Neutrophil (primary cell): ENCODE results near the gene SH3RF3.

Source experiments
- H3K27ac ChIP-seq: fragments of 200-600 bp; sonication (generic); 2 replicates; pipeline ENCODE4 v1.5.1; 2016; ENCODE audit warnings: mild to moderate bottlenecking, moderate library complexity
- H3K27me3 ChIP-seq: fragments of 200-600 bp; sonication (generic); 2 replicates; pipeline ENCODE4 v1.6.0; 2016; ENCODE audit warnings: mild to moderate bottlenecking
- H3K36me3 ChIP-seq: fragments of 200-600 bp; sonication (generic); 2 replicates; pipeline ENCODE4 v1.5.1; 2017
- H3K4me1 ChIP-seq, 2 experiments: fragments of 200-600 bp in 1 of 2; sonication (generic) in 1 of 2; 1 replicate in 1 of 2; 2 replicates in 1 of 2; pipeline versions ENCODE4 v1.5.1 to v1.6.1; 2013 to 2016; ENCODE audit warnings: low read depth in 1 of 2, low read length in 1 of 2, mild to moderate bottlenecking in 1 of 2, moderate library complexity in 1 of 2; ENCODE audit not compliant: control insufficient read depth in 1 of 2, insufficient read depth in 1 of 2
- H3K4me3 ChIP-seq, 2 experiments: fragments of 200-600 bp in 1 of 2; sonication (generic) in 1 of 2; 1 replicate in 1 of 2; 2 replicates in 1 of 2; pipeline ENCODE4 v1.5.1; 2013 to 2016; ENCODE audit warnings: low read depth in 1 of 2, low read length in 1 of 2, mild to moderate bottlenecking in 1 of 2, moderate library complexity in 1 of 2
- H3K9me3 ChIP-seq: fragments of 200-600 bp; sonication (generic); 2 replicates; pipeline ENCODE4 v1.5.1; 2016
- CTCF ChIP-seq: fragments of 200-600 bp; sonication (generic); IDR thresholded peaks from 2 replicates; pipeline ENCODE4 v1.5.1; 2016; ENCODE audit warnings: antibody characterized with exemption

SH3RF3 gene

GRCh38 chr2:109266998-109267854 is 138.2 kb downstream of the SH3RF3 start:
- H3K4me3 ChIP-seq, result no peak overlapping the region
- peaks cover 13 to 26% of the 10 kb centered on the region in 2 experiments for H3K4me1 ChIP-seq
- no peaks in the 10 kb centered on the region for H3K9me3 ChIP-seq
- no peak for TF ChIP-seq CTCF
- no peaks in the 10 kb centered on the region for H3K27me3 ChIP-seq
- H3K36me3 ChIP-seq, result no peaks in the 10 kb centered on the region
- H3K27ac ChIP-seq, result peak overlapping the region; percentile 60

- H3K9me3 ChIP-seq, result no peaks in the 10 kb centered on the region
- H3K4me1 ChIP-seq, result peaks cover 13 to 26% of the 10 kb centered on the region in 2 experiments
- H3K36me3 ChIP-seq, result no peaks in the 10 kb centered on the region
- no peak overlapping the region for H3K27ac ChIP-seq
- no peak overlapping the region for H3K4me3 ChIP-seq
- H3K27me3 ChIP-seq, result no peaks in the 10 kb centered on the region
- no peak for TF ChIP-seq CTCF
These were observed 139.9 kb downstream of the SH3RF3 start for GRCh38 chr2:109268916-109269315.

GRCh38 chr2:109269706-109270504 is 140.9 kb downstream of the SH3RF3 start:
- no peak overlapping the region for H3K4me3 ChIP-seq
- H3K27me3 ChIP-seq, result no peaks in the 10 kb centered on the region
- no peak overlapping the region for H3K27ac ChIP-seq
- no peaks in the 10 kb centered on the region for H3K36me3 ChIP-seq
- no peak for TF ChIP-seq CTCF
- H3K9me3 ChIP-seq, result no peaks in the 10 kb centered on the region
- peaks cover 17 to 33% of the 10 kb centered on the region in 2 experiments for H3K4me1 ChIP-seq

GRCh38 chr2:109270505-109271312 is 141.7 kb downstream of the SH3RF3 start:
- H3K9me3 ChIP-seq, result no peaks in the 10 kb centered on the region
- H3K4me1 ChIP-seq, result peaks cover 23 to 41% of the 10 kb centered on the region in 2 experiments
- TF ChIP-seq CTCF, result no peak
- H3K4me3 ChIP-seq, result no peak overlapping the region
- H3K27ac ChIP-seq, result no peak overlapping the region
- no peaks in the 10 kb centered on the region for H3K27me3 ChIP-seq
- H3K36me3 ChIP-seq, result no peaks in the 10 kb centered on the region

- no peak for TF ChIP-seq CTCF
- Histone ChIP-seq H3K27ac (no peak overlapping the region), H3K27me3 (no peaks in the 10 kb centered on the region), H3K4me3 (no peak overlapping the region), H3K4me1 (peaks cover 16 to 29% of the 10 kb centered on the region in 2 experiments), H3K36me3 (no peaks in the 10 kb centered on the region), H3K9me3 (no peaks in the 10 kb centered on the region)
These were observed 142.9 kb downstream of the SH3RF3 start for GRCh38 chr2:109271920-109272319.
